Measurements from ENCODE around the gene METRNL. TPM values are rescaled to one million over a fixed set of nuclear protein-coding genes. Genes with fewer than 3 reads are reported as not detected.
A peak's percentile ranks its signal among the peaks of the same experiment; 100 is the strongest.

Gene METRNL
- total RNA-seq, 2 experiments from 2014 or later, result 16.9 to 23.3 TPM

DNA sequence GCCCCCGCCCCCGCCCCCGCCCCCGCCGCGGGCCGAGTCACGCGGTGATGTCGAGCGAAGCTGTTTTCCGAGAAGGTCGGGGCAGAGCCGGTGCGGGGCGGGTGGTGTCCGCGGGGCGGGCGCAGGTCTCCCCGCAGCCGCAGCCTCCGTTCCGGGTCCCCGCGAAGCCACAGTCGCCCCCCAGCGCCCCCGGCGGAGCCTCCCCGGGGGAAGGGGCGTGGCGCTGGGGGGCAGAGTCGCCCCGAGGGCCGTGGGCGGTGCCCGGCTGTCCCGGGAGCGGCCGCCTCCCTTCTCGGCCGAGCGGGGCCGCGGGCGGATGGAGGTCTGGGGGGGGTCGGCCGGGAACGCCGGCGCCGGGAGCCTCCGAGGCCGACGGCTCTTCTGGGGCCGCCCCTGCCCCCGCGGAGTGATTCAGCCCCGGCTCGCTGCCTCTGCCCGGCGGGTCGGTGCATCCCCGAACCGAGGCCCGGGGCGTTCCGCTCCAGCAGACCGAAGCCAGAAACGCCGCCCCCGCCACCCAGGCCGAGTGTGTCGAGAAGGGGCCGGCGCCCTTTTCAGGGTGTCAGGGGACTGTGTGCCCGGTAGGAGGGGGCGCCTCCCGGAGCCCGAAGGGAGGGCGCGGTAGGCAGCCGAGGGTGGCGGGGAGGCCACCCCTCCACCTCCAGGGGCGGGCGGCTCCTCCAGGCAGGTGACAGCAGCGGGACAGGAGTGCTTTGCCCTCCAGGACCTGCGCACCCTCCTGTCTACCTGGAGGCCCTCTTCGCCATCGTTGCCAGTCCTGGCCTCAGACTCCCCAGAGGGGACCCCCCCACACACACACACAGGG lies 1.7 kb downstream of the METRNL start:
- no TSS peak for BruUV-seq (replicated peaks)
- Histone ChIP-seq H3K4me3 (ENCODE audit: low read depth, low read length, poor library complexity, severe bottlenecking) (peak overlapping the region; percentile 64), H3K9me2 (ENCODE audit: insufficient read depth, low read length) (no peaks in the 10 kb centered on the region), H3K4me1 (ENCODE audit: insufficient read depth, low read length, poor library complexity, severe bottlenecking) (peaks cover 34% of the 10 kb centered on the region), H2AFZ (ENCODE audit: low read length) (0 out of 2 replicates have a peak overlapping the region, but pooled peaks have one; percentile 11), H3K27ac (ENCODE audit: low read depth, low read length, poor library complexity, severe bottlenecking) (no peak overlapping the region), H3K36me3 (ENCODE audit: insufficient read depth, low read length) (no peaks in the 10 kb centered on the region), H3K9me3 (ENCODE audit: low read length) (no peaks in the 10 kb centered on the region), H3K4me2 (ENCODE audit: low read length) (peak overlapping the region; percentile 82), H4K20me1 (ENCODE audit: insufficient read depth, low read length) (no peaks in the 10 kb centered on the region), H3K79me2 (ENCODE audit: insufficient read depth, low read depth, low read length) (no peaks in the 10 kb centered on the region)
- no peak; the same call in 1 of the 2 replicates for TF ChIP-seq EZH2phosphoT487 (IDR thresholded peaks at IDR 0.05; ENCODE audit: borderline replicate concordance, low read depth, low read length)
- TF ChIP-seq CTCF (conservative IDR thresholded peaks at IDR 0.05; ENCODE audit: low read length), result no peak
- peak; percentile 62 for DNase-seq (ENCODE audit: low spot score)
- CTCF ChIA-PET (ENCODE audit: unreplicated experiment), result no interaction called here
- intact Hi-C loops (cut with micrococcal nuclease; ENCODE audit: unreplicated experiment), result loop anchor here (1.0 to 5.0 kb wide), 4 partner anchors 20 to 164 kb away; no protein-coding TSS in a partner anchor
- POLR2A ChIA-PET, result interaction anchor here (0.6 kb wide), 1 partner anchor 1862 kb away, joined by 3 read pairs; no protein-coding TSS in a partner anchor

- Histone ChIP-seq H3K9me2 (ENCODE audit: insufficient read depth, low read length) (no peaks in the 10 kb centered on the region), H3K4me2 (ENCODE audit: low read length) (peak overlapping the region; percentile 82), H3K4me1 (ENCODE audit: insufficient read depth, low read length, poor library complexity, severe bottlenecking) (peaks cover 34% of the 10 kb centered on the region), H2AFZ (ENCODE audit: low read length) (no peak overlapping the region), H3K79me2 (ENCODE audit: insufficient read depth, low read depth, low read length) (no peaks in the 10 kb centered on the region), H3K36me3 (ENCODE audit: insufficient read depth, low read length) (no peaks in the 10 kb centered on the region), H3K27ac (ENCODE audit: low read depth, low read length, poor library complexity, severe bottlenecking) (no peak overlapping the region), H3K9me3 (ENCODE audit: low read length) (no peaks in the 10 kb centered on the region), H3K4me3 (ENCODE audit: low read depth, low read length, poor library complexity, severe bottlenecking) (peak overlapping the region; percentile 64), H4K20me1 (ENCODE audit: insufficient read depth, low read length) (no peaks in the 10 kb centered on the region)
- no TSS peak for BruUV-seq (replicated peaks)
- no peak for TF ChIP-seq EZH2phosphoT487 (IDR thresholded peaks at IDR 0.05; ENCODE audit: borderline replicate concordance, low read depth, low read length)
- no peak for TF ChIP-seq CTCF (conservative IDR thresholded peaks at IDR 0.05; ENCODE audit: low read length)
- POLR2A ChIA-PET, result interaction anchor here (0.6 kb wide), 1 partner anchor 1863 kb away, joined by 3 read pairs; no protein-coding TSS in a partner anchor
- intact Hi-C loops (cut with micrococcal nuclease; ENCODE audit: unreplicated experiment), result loop anchor here (1.0 to 5.0 kb wide), 5 partner anchors 19 to 164 kb away; no protein-coding TSS in a partner anchor
- CTCF ChIA-PET (ENCODE audit: unreplicated experiment), result no interaction called here
- DNase-seq (ENCODE audit: low spot score), result no peak
Observed at GRCh38 chr17:83081684-83082201, 2.3 kb downstream of the METRNL start.

Data from OCI-LY7 (cell line).